Pulmonary artery endothelial cell (primary cell): ENCODE data around the gene LSR. TPM values are rescaled to one million over a fixed set of nuclear protein-coding genes. Genes with fewer than 3 reads are reported as not detected.

Experiments
- DNase-seq: peaks from one replicate; pipeline ENCODE4 v3.0.0-alpha.2; 2011; ENCODE audit warnings: low read depth, low spot score
- total RNA-seq: library from RNA; depleted of rRNA; stranded (reverse); fragments of >200 nt; gene quantifications from 2 replicates; pipeline ENCODE4 v1.2.3, GENCODE V29; 2014

LSR gene
- total RNA-seq, 1 donor from 2014 or later = 0.40 TPM

DNA sequence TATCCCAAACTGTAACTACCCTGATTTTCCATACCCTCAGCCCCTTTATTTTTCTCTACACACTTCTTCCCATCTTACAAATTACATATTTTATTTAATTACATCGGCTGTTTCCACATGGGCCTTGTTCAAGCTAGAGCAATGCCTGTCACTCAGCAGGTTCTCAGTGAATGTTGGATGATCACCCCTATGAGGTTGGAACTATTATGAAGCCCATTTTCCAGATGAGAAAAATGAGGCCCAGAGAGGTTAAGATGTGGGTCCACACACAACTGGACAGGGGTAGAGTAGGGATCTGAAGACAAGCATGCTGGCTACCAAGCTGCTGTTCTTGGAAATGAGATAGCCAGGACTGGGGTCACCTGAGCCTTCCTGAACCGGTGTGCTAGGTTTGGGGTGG lies 53.2 kb downstream of the LSR start:
- DNase-seq = no peak

DNA sequence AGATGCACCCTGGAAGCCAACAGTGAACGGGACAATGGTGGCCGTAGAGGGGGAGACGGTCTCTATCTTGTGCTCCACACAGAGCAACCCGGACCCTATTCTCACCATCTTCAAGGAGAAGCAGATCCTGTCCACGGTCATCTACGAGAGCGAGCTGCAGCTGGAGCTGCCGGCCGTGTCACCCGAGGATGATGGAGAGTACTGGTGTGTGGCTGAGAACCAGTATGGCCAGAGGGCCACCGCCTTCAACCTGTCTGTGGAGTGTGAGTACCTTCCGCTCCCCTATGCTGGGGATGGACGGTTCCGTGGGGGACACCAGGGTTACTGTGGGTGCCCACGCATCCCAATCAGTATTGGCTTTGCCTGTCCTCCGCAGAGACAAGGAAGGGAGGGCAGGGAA lies 53.6 kb downstream of the LSR start:
- DNase-seq = no peak

DNA sequence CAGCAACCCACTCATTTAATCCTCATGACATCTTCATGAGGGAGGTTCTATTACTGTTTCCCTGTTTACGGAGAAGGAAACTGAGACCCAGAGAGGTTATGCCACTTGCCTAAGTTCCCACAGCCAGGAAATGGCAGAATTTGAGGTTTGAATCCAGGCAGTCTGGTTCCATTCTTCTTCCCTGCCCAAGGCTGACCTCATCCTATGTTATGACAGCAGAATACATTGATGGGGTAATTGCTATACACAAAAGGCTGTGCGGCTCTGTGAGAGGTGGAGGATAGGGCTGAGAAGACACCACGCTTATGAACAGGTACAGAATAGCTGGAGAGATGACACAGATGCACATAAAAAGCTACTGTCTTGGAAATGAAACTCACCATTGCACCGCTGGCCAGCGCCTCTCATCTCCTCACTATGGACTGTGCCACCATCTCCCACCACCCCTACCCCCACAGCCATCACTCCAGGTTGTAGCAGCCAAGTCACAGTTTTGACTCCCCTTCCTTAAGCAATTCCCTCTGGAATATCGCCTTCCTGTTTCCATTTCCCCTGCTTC lies 54.6 kb downstream of the LSR start:
- no peak for DNase-seq

DNA sequence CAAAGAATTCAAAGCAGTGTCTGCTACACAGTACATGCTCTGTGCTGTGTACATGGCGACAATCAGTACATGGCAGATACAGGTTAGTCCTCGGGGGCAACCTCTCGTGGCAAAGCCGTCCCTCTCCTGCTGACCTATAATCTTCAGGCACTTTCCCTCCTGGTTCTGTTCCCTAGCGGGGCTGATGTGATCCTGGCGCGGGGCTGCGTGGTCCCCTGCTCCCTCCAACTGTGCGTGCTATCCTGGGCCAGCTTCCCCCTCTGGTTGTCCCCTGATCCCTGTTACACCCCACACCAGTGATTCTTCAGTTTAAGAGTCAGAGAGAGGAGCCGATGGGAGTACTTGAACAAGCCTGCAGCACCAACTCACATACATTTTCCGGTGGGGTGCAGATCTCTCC lies 55.2 kb downstream of the LSR start:
- no peak for DNase-seq

DNA sequence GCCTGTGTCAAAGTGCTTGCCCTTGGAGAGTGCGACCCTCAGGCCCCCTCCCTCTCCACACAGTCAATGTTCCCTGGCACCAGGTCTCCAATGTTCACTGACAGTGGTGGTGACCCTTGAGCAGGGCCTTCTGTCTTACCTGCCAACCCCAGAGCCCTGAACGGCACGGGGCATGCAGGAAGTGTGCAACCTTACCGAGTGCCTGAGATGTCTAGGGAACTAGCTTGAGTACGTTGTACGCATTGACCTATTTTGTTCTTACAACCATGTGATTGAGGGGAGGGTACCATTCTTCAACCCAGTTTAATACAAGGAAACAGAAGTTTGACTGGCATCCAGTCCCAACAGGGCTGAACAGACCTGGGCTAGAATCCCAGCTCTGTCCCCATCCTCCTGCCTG lies 56.4 kb downstream of the LSR start:
- DNase-seq = no peak

DNA sequence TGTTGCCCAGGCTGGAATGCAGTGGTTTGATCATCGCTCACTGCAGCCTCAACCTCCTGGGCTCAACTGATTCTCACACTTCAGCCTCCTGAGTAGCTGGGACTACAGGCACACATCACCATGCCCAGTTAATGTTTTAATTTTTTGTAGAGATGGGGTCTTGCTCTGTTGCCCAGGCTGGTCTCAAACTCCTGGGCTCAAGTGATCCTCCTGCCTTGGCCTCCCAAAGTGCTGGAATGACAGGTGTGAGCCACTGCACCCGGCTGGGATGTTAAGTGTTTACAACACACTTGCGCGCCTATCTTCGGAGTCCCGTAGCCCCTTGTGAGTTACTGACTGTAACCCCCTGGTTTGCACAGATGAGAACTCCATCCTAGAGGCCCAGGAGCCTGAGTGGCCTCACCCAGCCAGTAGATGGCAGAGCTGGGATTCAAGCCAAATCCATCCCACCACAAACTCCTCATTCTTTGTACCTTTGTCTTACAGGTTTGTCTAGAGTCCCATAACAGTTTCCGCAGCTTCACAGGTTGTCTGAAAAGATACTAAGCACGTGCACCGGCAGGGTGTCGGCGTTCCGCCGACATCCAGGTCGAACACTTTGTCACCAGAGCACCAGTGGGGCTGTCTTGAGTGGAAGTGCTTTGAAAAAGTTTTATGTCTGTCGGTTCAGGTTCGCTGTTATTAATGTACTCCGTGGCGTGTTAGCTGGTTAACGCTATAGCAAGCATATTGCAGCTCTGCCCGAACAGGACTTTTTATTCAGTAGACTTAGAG lies 57.9 kb downstream of the LSR start:
- DNase-seq = no peak

DNA sequence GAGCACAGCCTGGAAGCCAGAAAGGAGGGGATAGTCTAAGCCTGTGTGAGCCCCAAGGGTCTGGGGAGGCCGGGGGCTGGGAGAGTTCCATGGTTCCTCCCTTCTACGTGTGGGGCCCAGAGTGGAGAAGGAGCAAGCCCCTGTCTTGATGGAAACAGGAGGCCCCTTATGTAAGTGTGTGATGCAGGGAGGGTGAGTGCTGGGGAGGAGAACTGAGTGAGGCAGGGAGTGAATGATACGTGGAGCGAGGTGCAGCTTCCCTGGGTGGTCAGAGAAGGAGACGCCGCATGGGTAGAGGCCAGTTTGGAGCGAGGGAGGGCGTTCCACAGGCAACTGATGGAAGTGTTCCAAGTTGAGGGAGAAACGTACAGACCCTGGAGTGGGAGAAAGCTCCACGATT lies 59.1 kb downstream of the LSR start:
- no peak for DNase-seq

DNA sequence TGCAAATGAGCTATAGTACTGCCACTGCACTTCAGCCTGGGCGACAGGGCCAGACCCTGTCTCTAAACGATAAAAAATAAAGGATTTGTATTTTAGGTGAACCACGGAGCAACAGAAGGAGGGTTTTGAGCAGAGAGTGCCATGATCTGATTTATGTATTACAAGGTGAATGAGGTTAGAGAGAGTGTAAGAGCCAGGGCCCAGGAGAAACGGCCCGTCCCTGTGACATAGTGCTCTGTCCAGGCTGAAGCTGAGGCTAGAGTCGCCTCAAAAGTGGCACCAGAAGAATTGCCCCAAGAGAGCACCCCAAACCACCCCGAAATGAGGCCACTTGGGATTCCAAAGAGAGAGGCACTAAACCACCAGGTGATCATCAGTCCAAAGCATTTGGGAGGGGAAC lies 60.1 kb downstream of the LSR start:
- DNase-seq = no peak

DNA sequence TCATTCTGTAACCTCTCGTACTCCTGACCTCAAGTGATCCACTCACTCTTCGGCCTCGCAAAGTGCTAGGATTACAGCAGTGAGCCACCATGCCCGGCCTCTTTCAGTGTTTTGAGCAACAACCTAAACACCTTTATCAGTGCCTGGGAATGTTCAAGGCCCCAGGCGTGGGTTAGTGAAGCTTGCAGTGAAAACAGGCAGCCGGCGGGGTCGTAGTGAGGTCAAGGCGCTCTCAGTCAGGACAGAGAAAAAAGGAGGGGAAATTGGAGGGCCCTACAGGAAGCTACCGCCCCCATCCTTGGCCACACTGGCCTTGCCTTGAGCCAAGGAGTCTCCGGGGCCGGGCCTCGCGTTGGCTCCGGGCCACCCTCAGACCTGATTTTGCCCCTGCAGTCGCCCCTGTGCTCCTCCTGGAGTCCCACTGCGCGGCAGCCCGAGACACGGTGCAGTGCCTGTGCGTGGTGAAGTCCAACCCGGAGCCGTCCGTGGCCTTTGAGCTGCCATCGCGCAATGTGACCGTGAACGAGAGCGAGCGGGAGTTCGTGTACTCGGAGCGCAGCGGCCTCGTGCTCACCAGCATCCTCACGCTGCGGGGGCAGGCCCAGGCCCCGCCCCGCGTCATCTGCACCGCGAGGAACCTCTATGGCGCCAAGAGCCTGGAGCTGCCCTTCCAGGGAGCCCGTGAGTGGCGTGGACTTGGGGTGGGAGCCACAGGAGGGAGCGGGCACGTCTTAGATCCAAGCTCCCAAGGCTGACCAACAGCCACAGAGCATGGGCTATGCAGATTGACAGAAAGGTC lies 60.9 kb downstream of the LSR start:
- DNase-seq = no peak

DNA sequence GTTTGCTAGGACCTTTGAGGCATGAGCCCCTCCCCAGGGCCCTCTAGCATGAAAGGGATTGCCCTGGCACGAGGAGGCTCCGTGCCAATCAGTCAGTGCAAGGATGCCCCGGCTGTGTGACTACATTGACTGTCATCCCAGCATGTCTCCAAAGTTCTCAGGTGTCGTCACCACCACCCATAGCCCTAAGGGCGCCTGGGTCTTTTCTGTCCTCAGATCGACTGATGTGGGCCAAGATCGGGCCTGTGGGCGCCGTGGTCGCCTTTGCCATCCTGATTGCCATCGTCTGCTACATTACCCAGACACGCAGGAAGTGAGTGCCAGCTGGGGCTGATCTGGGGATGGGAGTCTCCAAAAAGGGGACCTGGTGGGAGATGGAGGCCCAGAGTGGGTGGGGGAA lies 61.5 kb downstream of the LSR start:
- DNase-seq = no peak

DNA sequence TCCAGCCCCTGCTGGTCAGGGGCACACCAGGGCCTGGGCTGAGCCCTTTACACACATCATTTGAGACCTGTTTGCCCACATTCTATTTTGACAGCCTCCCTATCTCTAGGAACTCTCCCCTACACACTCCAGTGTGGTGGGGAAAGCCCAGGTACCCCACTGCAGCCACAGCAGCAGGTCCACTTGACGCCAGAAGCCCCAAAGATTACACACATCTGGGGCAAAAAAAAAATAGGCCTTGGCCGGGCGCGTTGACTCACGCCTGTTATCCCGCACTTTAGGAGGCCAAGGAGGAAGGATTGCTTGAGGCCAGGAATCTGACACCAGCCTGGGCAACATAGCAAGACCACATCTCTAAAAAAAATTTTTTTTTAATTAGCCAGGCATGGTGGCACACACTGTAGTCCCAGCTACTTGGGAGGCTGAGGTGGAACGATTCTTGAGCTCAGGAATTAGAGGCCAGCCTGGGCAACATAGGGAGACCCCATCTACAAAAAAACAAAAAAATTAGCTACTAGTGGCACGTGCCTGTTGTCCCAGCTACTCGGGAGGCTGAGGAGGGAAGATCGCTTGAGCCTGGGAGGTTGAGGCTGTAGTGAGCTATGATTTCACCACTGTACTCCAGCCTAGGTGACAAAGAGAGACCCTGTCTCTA lies 62.1 kb downstream of the LSR start:
- DNase-seq = no peak

DNA sequence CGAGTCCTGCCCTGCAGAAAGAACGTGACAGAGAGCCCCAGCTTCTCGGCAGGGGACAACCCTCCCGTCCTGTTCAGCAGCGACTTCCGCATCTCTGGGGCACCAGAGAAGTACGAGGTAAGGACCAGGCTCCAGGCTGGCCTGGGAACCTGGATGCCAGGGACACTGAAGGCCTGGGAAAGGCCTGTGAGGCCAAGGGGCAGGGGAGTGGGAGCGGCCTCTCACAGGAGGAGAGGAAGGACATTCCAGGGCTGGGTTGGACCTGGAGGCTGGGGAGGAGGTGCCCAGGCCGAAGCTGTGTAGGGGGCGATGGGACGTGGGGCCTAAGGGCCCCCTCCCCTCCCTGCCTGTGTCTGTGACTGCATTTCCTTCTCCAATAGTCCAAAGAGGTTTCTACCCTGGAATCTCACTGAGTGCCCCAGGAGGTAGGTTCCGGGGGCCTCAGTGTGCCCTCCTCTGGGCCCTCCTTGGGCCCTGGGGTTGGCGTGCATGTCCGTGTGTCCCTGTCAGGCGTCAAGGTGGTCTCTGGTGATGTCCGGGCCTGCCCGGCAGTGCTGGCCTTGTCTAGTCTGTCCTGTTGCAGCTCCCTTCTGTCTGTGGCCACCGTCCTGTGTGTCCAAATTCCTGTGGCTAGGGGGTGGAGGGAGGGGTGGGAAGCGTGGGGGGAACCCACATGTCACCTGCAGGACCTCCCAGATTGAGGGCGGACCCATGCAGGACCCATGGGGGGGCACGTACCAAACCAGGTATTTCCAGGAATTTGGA lies 63.3 kb downstream of the LSR start:
- DNase-seq = no peak

- no peak for DNase-seq
Observed at GRCh38 chr19:35313587-35313986, 64.8 kb downstream of the LSR start.

DNA sequence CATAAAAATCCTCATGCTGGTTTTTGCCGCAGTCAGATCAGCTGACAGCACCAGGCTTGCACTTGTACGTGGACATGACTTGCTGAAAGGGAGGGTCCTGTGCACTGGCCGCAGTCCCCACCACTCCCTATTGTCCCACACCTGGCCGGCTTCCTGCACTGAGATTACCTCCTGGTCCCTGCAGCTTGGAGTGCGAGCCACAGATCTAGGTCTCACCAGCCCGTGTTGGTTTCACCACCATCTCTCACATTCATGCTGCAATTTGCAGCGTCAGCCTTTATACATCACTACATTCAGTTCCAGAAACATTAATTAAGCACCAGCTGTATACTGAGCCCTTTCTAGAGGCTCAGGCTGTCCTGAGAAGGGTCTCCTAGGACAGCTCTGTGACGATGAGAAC lies 65.2 kb downstream of the LSR start:
- no peak for DNase-seq

DNA sequence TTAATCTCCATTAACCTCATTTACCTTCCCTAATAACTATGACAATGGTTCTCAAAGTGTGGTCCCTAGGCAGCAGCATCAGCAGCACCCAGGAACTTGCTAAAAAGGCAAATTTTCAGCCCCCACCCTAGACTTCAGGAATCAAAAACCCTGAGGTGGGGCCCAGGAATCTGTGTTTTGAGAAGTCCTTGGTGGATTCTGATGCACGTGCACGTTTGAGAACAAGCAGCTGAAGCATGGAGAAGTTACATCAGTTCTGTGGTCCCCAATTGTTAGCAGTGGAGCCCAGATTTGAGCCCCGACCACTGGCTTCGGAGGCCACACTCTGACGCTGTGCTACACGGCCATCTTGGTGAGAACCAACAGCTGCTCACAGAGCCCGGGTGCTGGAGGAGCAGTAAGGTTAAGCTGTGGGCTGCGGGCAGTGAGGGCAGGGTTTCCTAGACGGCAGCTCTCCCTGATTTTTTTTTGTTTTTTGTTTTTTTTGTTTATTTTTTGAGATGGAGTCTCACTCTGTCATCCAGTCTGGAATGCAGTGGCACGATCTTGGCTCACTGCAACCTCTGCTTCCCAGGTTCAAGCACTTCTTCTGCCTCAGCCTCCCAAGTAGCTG lies 66.2 kb downstream of the LSR start:
- no peak for DNase-seq

GRCh38 chr19:35315883-35316282 lies 67.1 kb downstream of the LSR start:
- no peak for DNase-seq

DNA sequence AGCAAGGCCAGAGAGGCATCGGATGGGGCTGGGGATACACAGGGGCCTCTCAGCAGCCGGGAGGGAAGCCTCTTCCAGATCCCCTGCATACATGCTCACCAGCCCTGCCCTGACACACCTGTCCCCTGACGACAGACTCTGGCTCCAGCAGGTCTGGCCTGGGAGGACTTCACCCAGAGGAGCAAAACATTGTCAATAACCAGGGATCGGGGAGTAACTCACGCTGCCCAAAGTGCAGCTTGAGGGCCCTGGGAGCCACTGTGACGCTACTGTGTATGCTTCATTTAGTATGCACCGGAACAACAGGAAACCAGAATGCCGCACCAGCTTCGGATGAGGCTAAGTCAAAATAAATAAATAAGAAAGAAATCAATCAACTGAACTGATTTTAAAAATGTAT lies 67.8 kb downstream of the LSR start:
- no peak for DNase-seq
